Measurements from ENCODE around the gene ST8SIA4. TPM values are rescaled to one million over a fixed set of nuclear protein-coding genes. Genes with fewer than 3 reads are reported as not detected.

The ST8SIA4 gene
- total RNA-seq, 3 donors from 2014 or later = 2.6 to 4.6 (median 4.5) TPM

- Histone ChIP-seq H3K9me3 (no peaks in the 10 kb centered on the region), H3K4me1 (no peaks in the 10 kb centered on the region), H3K4me3 (peak overlapping the region; percentile 46 to 66 (median 55)), H3K27me3 (peaks cover 0 to 7% of the 10 kb centered on the region in 2 donors), H3K36me3 (no peaks in the 10 kb centered on the region), H3K27ac (no peak overlapping the region)
- TF ChIP-seq POLR2A (IDR thresholded peaks at IDR 0.05) (no peak), POLR2AphosphoS5 (IDR thresholded peaks at IDR 0.05) (no peak), CTCF (IDR thresholded peaks at IDR 0.05) (no peak)
- intact Hi-C loops (cut with DNase I; ENCODE audit: low total_unique reads) = no loop called here
- no peak for DNase-seq (ENCODE audit: low spot score in 2 of 2)
Observed at GRCh38 chr5:100904259-100904861, 1.3 kb upstream of the ST8SIA4 start.

- H3K27me3 ChIP-seq = peaks cover 0 to 7% of the 10 kb centered on the region in 2 donors
Observed at GRCh38 chr5:100902440-100903038, 543 bp downstream of the ST8SIA4 start.

GRCh38 chr5:100901821-100902341 lies 1.2 kb downstream of the ST8SIA4 start:
- Histone ChIP-seq H3K36me3 (no peaks in the 10 kb centered on the region), H3K27ac (peak overlapping the region; percentile 19 to 82), H3K9me3 (no peaks in the 10 kb centered on the region), H3K27me3 (peaks cover 0 to 7% of the 10 kb centered on the region in 2 donors), H3K4me3 (peak overlapping the region; percentile 46 to 66 (median 55)), H3K4me1 (no peaks in the 10 kb centered on the region)
- DNase-seq (ENCODE audit: low spot score in 2 of 2) = no peak
- TF ChIP-seq POLR2A (IDR thresholded peaks at IDR 0.05) (no peak), POLR2AphosphoS5 (IDR thresholded peaks at IDR 0.05) (peak in 2 of 3 donors; percentile 12 to 25), CTCF (IDR thresholded peaks at IDR 0.05) (no peak)
- intact Hi-C loops (cut with DNase I; ENCODE audit: low total_unique reads) = no loop called here

More at GRCh38 chr5:100902440-100903038, 543 bp downstream of the ST8SIA4 start:
- TF ChIP-seq POLR2AphosphoS5 (IDR thresholded peaks at IDR 0.05) (no peak), CTCF (IDR thresholded peaks at IDR 0.05) (no peak), POLR2A (IDR thresholded peaks at IDR 0.05) (no peak)
- Histone ChIP-seq H3K9me3 (no peaks in the 10 kb centered on the region), H3K36me3 (no peaks in the 10 kb centered on the region), H3K4me3 (peak overlapping the region; percentile 46 to 66 (median 55)), H3K27ac (peak overlapping the region; percentile 6 to 46), H3K4me1 (no peaks in the 10 kb centered on the region)
- no peak for DNase-seq (ENCODE audit: low spot score in 2 of 2)
- intact Hi-C loops (cut with DNase I; ENCODE audit: low total_unique reads) = no loop called here

GRCh38 chr5:100900796-100901781 lies 2.0 kb downstream of the ST8SIA4 start:
- H3K4me3 ChIP-seq = peak overlapping the region; percentile 46 to 66 (median 55)
- no peaks in the 10 kb centered on the region for H3K36me3 ChIP-seq
- H3K27me3 ChIP-seq = peaks cover 0 to 7% of the 10 kb centered on the region in 2 donors
- H3K9me3 ChIP-seq = no peaks in the 10 kb centered on the region
- TF ChIP-seq POLR2AphosphoS5 (IDR thresholded peaks at IDR 0.05) (no peak), POLR2A (IDR thresholded peaks at IDR 0.05) (no peak), CTCF (IDR thresholded peaks at IDR 0.05) (no peak)
- intact Hi-C loops (cut with DNase I; ENCODE audit: low total_unique reads) = no loop called here
- peak overlapping the region; percentile 43 to 82 for H3K27ac ChIP-seq
- no peaks in the 10 kb centered on the region for H3K4me1 ChIP-seq
- peak; percentile 31 to 53 for DNase-seq (ENCODE audit: low spot score in 2 of 2)
